HG03558 (cell line): ENCODE measurements around the gene TP63.
"Not testable (repeated sequence)": the region's sequence is repeated elsewhere in the genome, so short reads cannot be mapped to it uniquely, and the experiment has no call there.

Source experiments
- ATAC-seq: cut with Tn5 transposase; IDR thresholded peaks from one replicate; pipeline ENCODE4 v1.9.1; 2021; ENCODE audit warnings: moderate number of reproducible peaks; ENCODE audit not compliant: unreplicated experiment; ENCODE audit errors: extremely low read depth

The TP63 gene

GRCh38 chr3:189631373-189631408 lies at the start of gene TP63:
TP63 (plus strand) TSS chr3:189631389; CDS start chr3:189631516, 127 bp downstream.
- ATAC-seq: no peak

DNA sequence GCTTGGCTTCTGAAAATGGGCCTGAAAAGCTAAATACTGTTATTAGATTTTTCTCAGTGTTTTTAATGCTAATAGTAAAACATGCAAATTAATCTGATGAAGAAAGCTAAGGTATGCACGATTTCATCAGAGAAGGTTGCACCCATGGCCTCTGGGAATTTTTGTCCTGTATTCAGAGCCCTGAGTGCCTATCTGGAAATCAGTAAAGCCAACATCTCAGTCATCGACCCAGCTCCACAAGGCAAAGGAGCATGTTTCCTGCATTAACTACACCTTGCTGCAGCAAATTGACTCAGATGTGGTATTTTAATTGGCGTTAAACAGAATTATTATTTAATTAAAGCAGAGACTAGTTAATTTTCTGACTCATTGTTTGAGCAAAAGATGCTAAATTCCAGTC lies 49.0 kb upstream of the TP63 start:
- no peak for ATAC-seq

- no peak for ATAC-seq
These were observed 46.5 kb upstream of the TP63 start for GRCh38 chr3:189584645-189585044.

- ATAC-seq: peak; percentile 88
These were observed 44.1 kb upstream of the TP63 start for GRCh38 chr3:189586941-189587663.

DNA sequence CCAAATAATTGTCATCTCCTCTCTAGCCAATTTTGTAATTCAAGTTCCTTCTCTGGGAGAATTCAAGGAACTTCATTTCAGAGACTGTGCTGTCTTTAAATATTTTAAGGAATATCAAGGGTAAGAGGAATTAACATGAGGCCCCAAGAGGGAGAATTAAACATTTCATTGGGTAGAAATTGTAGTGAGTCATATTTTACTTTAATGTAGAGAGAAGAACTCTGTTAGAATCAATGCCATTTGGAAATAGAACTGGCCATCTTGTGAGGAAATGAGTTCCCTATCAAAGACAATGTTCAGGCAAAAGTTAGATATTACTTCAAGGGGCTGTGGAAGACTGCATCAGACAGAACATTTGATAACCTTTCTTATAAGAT lies 43.5 kb upstream of the TP63 start:
- ATAC-seq: no peak

GRCh38 chr3:189588070-189588469 lies 43.1 kb upstream of the TP63 start:
- ATAC-seq: no peak

- no peak for ATAC-seq
These were observed 42.6 kb upstream of the TP63 start for GRCh38 chr3:189588475-189589178.

- ATAC-seq: no peak
These were observed 42.0 kb upstream of the TP63 start for GRCh38 chr3:189589179-189589569.

GRCh38 chr3:189590223-189590622 lies 41.0 kb upstream of the TP63 start:
- ATAC-seq: no peak

DNA sequence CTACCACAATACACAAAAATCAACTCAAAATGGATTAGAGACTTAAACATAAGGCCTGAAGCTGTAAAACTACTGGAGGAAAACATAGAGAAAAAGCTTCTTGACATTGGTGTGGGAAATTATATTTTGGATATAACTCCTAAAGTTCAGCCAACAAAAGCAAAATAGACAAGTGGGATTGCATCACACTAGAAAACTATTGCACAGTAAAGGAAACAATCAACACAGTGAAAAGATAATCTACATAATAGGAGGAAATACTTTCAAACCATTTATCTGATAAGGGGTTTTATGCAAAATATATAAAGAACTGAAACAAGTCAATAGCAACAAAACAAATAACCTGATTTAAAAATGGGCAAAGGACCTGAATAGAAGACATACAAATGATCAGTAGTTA lies 37.6 kb upstream of the TP63 start:
- no peak for ATAC-seq

GRCh38 chr3:189596078-189596979 lies 34.9 kb upstream of the TP63 start:
- not testable (repeated sequence) for ATAC-seq

GRCh38 chr3:189597918-189598317 lies 33.3 kb upstream of the TP63 start:
- no peak for ATAC-seq

DNA sequence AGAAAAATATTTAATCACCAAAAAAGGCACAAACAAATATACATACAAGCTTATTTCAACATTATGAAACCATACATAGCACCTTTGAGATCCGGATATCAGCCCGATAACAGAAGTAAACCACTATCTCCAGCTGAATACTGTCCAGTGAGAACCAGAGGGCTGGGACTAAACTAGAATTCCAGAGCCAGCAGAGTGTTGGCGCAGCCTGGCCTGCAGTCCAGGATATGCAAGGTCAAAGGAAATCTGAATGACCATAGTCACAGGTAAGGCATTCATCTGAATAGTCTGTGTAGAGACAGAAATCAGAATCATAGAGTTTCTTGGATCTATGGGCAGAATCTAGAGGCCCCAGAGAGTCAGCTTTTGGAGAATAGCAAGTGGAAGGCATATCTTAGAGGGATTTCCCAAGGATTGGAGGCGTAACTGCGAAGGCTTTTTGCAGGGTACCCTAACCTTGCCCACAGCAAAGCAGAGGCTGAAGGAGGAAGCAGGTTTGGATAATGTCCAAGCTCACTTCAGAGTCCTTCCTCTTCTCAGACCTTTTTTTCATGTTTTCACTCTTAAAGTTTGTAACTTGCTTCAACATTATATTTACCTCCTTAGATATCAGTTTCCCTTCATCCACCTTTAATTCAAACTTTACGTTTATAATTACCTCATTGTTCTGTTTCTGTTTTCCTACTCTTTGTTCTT lies 32.5 kb upstream of the TP63 start:
- no peak for ATAC-seq

DNA sequence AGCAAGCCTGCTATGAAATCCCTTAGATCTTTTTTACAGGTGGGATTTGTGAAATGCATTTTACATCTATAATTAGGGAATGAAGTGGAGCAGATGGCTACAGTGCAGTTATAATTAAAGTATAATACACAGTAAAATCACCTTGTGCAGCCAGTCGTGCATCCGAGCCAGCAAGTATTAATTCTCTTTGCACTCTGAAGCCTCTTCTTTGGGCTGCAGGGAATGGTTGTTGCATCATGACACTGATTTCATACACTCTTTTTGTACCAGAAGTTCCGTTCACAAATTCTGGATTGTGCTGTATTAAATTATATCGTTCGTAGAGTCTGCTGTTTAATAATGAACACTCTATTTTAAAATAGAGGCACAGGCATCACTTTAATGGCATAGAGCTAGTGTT lies 28.7 kb upstream of the TP63 start:
- no peak for ATAC-seq

- ATAC-seq: no peak
These were observed 25.5 kb upstream of the TP63 start for GRCh38 chr3:189605717-189606116.

DNA sequence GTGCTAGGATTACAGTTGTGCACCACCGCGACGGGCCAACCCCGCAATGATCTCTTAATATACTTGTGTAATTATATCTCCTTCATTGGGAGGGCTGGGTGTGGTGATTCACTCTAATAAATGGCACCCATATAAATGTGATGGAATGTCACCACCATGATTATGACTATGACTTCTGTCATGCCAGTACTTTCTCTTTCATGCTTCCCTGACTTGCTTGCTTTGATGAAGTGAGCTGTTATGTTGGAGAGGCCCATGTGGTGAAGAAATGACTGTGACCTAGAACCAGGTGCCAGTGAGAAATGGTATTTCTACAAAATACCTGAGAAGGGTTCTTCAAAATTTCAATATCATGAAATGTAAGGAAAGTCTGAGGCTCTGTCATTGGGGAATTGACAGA lies 24.4 kb upstream of the TP63 start:
- ATAC-seq: no peak

GRCh38 chr3:189612641-189613040 lies 18.5 kb upstream of the TP63 start:
- not testable (repeated sequence) for ATAC-seq

- ATAC-seq: no peak
These were observed 18.1 kb upstream of the TP63 start for GRCh38 chr3:189613122-189613521.

DNA sequence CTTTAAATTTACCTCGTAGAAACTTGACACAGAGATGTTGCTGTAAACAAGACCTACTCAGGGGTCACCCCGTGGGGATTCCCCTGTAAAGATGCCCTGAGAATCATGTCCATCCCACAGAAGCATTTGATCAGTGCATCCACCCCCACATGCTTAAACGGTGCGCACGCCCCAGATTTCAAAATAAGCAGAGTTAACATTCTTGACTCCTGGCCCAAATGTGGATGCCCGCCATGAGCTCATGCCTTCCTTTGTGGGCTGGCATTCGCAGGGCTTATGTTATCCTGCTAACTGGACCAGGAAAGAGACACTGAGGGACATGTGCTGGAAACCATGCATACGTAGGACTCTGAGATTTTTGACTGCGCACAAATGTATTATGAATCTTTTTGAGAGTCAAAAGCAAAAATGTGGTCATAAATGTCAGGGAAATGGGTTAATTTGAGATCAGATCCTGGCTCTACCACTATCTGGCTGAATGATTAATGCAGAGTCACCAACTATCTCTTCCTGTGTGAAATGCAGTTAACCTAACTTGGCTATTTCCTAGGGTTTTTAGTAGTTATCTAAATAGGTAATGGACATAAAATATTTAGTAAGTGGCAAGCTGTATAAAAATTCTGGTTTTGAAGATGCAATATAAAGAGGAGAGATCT lies 9.1 kb upstream of the TP63 start:
- ATAC-seq: no peak

GRCh38 chr3:189622629-189623028 lies 8.6 kb upstream of the TP63 start:
- ATAC-seq: no peak

DNA sequence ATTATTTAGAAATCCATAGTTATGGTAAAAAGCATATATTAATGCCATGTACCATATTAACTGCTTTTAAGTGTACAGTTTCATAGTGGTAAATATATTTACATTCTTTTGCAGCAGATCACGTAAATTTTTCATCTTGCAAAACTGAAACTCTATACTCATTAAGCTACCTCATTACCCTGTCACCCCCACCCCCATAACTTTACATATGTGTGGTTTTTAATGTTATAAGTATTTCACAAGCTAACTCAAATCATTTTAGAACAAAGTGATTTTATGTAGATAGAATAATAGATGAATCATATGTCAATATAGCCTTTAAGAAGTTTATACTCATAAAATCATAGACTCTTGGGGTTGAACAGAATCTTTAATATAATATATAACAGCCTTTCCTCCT lies 7.1 kb upstream of the TP63 start:
- no peak for ATAC-seq
